Sciatic nerve (tissue), 2 donors: Measurements from ENCODE around the gene ABCG1. TPM values are rescaled to one million over a fixed set of nuclear protein-coding genes. Genes with fewer than 3 reads are reported as not detected.

Experiments used
- ATAC-seq: fragments of 200-7000 bp; cut with Tn5 transposase; one replicate; pipeline ENCODE4 v1.9.1; 2020; ENCODE audit warnings: mild to moderate bottlenecking, moderate library complexity
- DNase-seq: peaks from one replicate; pipeline ENCODE4 v3.0.0-alpha.2; 2020; ENCODE audit warnings: low spot score
- intact Hi-C: fragments of 100-400 bp; cut with DNase I; formaldehyde crosslinking; loops from one replicate; pipeline ENCODE4 v1.14.2; 2022
- total RNA-seq: library from RNA; stranded (reverse); fragmentation: NEBNext Ultra II Directional; extraction: Animal tissue kit (Norgen Biotek cat#: 25700); gene quantifications from one replicate; pipeline ENCODE4 v1.2.1, GENCODE V29; 2021
- donor health status: DM: no; HTN: no; CAD: no.
- donor health status: DM: no; HTN: no; CAD: no.

ABCG1 gene
- total RNA-seq, 1 donor from 2014 or later: 44.2 TPM

DNA sequence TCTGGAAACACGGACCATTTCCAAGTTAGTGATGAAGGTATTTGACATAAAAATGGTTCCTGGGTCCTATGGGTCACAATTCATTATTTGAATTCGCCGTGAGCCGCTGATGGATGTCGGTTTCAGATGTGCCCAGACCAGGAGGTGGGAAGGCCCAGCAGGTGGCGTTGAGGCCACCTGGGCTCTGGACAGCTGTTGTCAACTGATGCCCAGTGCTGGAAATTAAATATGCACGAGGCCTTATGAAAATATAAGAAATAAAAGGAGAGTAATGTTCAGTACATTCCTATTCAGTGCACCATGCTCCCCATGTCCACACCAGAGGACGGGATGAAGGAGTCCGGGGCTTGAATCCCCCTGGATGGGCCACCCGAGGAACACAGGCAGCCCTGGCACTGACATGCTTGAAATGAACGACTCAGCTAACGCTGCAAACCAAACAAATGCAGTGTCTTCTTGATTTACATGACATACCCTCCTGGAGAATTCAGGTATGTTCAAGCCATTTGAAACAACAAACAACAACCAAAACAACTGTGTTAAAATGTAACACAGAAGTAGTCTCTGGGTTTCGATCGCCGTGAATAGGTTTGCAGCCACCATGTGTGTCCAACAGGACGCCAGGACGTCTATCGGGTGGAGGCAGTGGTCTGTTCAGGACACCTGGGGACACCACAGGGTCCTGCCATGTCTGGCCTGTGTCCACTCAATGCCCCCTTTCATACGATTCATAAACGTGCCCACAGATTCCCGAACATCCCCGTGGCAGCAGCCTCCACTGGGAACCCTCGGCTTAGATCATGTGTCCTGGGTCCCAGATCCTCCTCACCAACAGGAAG, 90.2 kb downstream of the ABCG1 start:
- ATAC-seq (peak; percentile 18), DNase-seq (peak; percentile 38)
- intact Hi-C loops: no loop called here

DNA sequence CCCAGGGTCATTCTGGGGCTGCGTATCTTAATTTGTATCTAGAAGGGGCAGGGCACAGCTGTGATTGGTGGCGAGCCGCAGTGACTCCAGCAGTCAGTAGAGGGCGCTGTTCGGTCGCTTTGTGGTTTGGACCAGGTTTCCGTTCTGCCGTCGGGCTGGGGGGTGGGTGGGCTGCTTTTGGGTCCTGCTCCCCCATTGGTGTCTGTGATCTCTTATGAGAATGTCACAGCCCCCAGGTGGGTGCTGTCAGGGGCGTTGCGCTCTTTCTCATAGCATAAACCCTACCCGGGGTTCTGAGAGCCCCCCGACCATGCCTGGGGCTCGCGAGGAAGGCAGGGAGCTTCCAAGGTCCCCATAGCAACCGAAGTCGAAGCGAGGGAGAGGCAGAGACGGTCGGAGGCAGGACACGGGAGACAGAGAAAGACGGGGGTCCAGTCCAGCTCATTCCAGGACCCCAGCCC, 90.8 kb downstream of the ABCG1 start:
- ATAC-seq (peak; percentile 57), DNase-seq (no peak)
- intact Hi-C loops: no loop called here

DNA sequence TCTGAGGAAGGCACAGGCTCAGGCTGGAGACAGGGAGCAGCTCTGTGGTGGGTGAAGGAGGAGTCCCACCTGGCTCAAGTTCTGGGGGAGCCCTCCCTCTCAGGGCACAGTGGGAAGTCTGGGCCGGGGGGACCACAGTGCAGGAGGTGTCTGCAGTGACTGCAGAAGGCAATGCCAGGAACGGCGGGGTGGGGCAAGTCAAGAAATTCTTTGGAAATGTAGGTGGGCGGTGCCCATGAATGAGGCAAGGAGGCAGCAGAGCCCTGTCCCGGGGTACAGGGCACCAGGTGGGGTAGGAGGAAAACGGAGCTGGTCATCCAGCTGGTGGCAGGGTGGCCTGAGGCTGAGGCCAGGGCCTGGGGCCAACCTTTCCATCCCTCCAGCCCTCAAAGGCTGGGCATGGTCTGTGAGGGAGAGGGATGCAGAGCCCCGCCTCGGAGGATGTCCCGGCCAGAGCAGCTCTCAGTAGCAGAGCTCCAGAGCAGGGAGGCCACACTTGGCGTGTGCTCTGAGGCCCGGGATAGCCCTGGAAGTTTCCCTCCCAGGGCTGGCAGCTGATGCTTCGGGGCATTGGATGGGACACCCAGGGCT, 91.6 kb downstream of the ABCG1 start:
- ATAC-seq (peak; percentile 9), DNase-seq (no peak)
- intact Hi-C loops: no loop called here

DNA sequence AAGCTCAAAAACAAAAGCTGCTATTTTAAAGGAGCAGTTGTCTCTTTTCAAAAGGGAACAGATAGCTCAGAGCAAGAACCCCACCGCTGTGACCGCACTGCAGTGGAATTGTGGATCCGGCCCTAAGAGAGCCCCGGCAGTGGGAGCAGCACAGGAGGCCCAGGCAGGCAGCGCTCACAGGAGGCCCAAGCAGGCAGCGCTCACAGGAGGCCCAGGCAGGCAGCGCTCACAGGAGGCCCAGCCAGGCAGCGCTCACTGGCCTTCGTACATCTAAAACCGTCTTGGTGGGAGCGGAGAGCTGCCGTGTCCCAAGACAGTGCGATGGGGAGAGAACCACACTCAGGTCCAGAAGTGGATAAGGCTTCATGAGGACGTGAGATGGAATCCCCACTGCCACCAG, 92.2 kb downstream of the ABCG1 start:
- ATAC-seq (no peak), DNase-seq (no peak)
- intact Hi-C loops: no loop called here

DNA sequence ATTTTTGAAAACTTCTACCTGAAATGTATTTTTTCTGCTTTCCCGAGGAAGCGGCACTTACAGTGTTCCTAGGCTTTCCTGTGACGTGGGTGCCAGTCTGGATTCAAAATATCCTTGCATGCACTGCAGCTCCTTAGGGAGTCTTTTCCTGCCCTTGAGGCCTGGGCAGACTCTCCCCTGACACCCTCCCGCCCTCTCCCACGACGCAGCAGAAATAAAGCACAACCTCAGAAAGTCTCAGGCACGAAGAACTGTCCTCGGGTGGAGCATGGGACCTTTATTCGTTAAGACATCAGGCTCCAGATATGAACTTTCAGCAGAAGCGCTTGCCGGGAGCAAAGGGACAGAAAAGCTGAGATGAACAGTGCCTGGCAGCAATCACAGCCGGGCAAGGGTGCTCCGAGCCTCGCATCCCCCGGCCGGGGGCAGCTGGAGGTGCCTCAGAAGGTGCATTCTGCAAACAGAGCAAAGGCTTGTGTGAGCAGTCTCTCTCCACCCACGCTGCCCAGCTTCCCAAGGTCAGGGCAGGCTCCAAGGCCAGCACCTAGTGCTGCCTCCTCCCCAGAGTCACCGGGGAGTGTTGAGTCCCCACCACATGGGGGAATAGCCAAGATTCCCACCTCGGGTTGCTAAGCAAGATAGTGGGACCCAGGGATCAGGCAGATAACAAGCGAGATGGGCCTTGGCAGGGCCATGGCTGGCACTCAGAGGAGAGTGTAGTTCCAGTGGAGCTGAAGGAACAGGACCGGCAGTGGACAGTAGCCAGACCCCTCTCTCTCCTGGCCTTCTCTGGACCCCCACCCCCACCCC, 93.1 kb downstream of the ABCG1 start:
- DNase-seq: no peak

DNA sequence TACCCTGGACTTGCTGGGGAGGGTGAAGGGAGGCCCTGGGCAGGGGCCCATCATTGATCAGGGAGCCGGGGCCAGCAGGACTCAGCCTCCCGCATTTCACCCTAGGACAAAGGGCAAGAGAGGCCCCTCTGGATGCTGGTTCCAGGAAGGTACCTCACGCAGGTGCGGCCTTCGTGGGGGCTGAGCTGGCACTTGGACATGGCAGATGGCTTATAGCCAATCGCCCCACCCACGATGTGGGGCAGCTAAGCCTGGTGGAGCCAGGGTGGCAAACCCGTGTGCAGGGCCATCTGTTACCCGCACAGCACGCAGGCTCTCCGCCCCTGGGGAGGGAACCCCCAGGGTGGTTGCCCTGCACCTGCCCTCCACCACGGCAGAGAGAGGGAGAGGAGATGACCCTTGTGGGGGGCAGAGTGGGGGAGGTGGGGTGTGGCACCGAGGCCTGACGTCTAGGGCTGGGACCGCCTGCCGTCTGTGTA, 93.7 kb downstream of the ABCG1 start:
- ATAC-seq: no peak
- intact Hi-C loops: no loop called here
- DNase-seq: no peak

More for the DNA sequence above, 93.1 kb downstream of the ABCG1 start:
- ATAC-seq: no peak
- intact Hi-C loops: no loop called here

DNA sequence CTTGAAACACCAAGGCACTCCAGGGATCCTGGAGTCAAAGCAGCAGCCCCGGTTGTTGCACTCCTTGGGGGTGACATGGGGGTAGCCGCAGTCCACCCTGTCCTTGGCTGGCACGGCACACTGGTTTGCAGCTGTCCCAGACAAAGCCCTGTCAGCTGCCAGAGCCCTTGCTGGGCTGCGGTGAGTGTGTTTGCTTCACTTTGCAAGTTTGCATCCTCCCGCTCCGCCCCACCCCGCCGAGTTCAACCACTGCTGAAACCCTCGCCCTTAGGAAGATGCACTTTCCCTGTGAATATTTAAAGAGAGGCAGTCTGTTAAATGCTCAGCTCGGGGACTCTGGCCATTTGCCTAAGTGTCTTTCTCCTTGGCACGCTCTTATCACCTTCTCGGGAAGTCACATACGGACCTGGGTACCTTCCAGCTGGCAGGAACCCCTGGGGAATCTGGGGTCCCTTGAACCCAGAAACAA, 94.6 kb downstream of the ABCG1 start:
- ATAC-seq (no peak), DNase-seq (no peak)
- intact Hi-C loops: no loop called here

DNA sequence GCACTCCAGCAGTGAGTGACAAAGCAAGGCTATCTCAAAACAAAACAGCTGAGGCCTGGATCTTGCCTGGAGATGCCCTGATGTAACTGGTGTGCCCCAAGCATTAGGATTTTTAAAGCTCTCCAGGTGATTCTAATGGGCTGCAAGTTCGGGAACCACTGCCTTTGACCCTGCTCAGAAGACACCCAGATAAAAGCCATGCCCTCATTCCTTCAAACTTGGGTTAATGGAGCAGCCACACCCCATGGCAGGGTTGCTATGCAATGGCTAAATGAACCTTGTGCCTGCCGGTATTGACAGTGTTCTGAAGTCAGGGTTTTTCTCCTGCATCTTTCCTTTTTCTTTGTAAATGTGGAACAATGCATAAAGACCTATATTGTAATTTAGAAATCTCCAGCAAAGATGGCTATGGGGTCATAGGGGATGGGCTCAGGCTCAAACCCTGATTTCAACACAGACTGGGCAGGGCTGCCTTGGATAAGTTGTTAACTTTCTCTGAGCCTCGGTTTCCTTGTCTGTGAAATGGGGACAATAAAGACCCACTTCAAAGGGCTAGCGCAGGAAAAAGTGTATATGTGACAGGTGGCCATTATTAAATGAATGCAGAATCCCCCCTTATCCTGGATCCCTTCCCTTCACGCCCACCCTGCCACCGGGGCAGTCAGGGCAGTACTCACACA, 95.8 kb downstream of the ABCG1 start:
- intact Hi-C loops: no loop called here
- DNase-seq: no peak

DNA sequence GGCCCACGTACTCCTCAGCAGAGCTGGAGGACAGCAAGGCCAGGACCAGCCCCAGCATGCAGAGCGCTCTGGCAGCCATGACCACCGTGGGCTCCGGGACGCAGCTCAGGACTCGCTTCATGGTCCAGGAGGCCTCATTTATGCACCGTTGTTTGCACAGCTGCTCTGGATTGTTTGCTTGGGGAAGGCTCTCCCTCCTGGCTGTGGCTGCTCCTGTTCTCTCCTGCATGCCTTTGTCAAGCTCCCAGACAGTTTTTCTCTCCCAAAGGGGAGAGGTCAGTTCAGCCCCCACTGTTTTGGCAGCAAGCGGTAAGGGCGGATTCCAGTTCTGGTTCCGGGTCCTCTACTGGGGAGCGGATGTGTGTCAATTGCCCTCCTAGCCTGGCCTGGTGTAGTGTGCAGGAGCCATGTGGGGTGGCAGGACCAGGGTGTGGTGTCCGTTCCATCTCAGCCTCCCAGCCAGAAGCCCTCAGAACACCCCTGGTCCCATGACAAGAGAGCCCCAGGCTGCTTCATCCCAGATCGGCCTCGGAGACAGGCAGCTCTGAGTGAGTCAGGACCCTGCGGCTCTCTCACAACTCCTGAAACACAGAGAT, 96.5 kb downstream of the ABCG1 start, which contains the start of gene TFF3:
TFF3 (minus strand) TSS at position 114 of the 596 bp plus-strand sequence; CDS start at position 79, 35 bp downstream.
- no peak for DNase-seq
- intact Hi-C loops: no loop called here
- ATAC-seq: peak; percentile 88

More for the DNA sequence above, 95.8 kb downstream of the ABCG1 start:
- peak; percentile 1 for ATAC-seq

DNA sequence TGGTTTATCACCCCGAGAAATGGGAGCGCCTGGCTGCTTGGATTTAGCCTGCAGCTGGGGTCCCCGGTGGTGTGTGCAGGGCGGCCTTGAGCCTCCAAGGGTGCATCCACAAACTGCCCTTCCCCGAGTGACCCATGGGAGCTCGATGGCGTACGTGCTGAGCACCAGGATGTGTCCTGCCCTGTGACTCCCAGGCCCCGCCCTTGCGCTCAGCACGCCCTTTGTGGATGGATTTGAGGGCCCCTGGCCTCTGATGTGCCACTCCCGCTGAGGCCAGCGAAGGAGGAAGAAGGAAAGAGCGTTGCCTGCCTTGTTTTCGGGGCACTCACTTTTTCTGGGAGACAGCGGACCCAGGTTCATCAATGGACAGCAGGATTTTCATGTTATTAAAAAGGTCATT, 98.0 kb downstream of the ABCG1 start:
- intact Hi-C loops: no loop called here
- DNase-seq: no peak
- no peak for ATAC-seq

DNA sequence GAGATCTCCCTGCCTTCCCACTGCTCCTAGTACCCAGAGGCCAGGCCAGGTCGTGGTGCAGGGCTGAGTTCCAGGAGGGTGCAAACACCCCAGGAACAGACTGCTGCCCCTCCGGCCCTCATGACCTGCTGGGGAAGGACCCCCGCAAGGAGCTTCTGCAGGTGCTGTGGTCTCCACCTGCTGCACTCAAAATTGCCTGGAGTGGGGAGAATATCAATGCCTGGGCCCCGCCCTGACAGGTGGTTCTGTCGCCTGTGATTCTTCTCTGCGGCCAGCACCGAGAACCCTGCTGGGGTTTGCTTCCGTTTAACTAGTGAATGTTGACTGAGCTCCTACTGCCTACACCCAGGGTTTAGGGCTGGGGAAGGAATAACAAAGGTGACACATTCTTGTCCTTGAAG, 98.4 kb downstream of the ABCG1 start:
- no peak for ATAC-seq
- DNase-seq: no peak
- intact Hi-C loops: no loop called here

DNA sequence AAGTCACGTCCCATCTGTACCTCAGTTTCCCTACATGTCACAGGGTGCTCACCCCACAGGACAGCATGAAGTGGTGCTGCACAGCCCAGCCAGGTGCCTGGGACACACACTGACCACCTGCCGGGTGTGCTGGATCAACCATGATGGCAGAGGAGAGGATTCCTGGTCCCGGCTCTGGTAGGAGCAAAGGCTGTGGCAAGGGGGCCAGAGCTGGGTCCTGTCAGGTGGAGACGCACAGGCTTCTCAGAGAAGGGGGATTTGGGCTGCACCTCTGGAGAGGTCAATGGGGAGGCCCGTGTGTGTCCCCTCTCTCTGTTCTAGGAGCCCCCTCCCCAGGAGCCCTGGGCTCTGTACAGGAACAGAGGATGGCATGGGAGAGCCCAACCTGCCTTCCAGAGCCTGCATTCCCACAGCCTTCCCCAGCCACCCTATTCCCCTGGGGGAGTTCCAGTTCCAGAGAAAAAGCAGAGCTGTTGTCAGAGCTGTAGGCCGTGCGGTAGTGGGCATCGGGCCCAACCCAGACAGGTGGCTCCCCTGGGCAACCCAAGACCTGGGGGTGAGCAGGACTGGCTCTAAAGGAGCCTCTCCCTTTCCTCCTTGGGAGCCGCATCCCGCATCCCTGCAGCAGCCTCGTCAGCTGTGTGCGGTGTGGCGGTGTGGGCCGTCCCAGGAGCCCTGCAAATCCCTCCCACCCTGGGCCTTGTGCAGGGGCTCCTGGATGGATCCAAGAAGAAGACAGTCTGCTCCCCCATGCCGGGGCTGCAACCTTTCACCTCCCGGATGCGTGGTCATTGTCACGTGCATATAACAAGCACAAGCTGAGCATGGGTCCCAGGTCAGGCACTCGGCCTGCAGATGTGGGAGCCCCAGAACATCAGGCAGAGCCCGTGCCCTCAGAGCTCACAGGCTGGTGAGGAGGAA, 99.1 kb downstream of the ABCG1 start:
- intact Hi-C loops: no loop called here
- ATAC-seq: no peak
- no peak for DNase-seq

DNA sequence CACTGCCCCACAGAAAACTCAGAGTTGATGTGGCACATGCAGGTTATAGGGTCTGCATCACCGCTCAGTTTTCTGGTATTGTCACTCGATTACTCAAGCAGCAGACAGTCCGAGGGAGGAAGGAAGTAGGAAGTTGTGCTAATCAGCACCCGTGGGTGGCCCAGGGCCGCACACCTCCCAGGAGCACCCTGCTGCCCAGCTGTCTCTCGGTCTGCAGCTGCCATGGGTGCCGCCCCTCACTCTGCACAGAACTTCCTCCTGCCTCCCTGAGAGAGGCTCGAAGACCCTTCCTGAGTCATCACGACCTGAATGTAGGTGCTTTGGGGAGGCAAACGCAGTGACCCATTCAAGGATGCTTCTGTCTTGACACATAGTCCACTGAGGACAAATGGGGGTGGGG, 100.4 kb downstream of the ABCG1 start:
- DNase-seq (no peak), ATAC-seq (no peak)
- intact Hi-C loops: no loop called here

DNA sequence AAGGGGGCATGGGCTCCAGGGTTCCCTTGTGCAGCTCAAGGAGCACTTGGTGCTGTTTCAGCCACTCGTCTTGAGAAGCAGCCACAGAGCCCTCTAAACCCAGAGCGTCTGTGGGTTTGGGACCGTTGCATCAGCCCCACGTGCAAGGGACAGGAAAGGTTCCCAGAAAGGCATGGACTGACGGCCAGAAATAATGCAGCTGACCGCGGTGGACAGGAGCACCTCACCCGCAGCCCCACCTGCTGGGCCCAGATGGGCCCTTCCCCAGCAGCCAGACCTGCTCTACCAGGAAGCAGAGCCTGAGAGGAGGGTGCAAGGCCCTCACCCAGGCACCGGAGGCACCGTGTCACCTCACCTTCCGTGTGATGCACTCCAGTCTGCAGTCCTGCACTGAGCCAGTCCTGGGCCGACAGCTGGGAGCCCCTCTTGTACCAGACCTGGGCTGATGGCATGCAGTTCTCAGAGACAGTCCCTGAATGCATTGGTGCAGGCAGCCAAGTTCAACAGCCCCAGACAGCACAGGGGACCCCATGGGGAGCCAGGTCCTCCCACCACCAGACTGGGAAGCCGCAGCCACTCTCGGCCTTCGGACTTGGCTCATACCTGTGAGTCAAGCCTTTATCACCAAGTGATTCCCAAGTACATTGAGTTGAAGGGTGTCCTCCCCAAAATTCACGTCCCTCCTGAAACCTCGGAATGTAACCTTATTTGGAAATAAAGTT, 101.1 kb downstream of the ABCG1 start:
- no peak for ATAC-seq
- DNase-seq: no peak
- intact Hi-C loops: no loop called here

DNA sequence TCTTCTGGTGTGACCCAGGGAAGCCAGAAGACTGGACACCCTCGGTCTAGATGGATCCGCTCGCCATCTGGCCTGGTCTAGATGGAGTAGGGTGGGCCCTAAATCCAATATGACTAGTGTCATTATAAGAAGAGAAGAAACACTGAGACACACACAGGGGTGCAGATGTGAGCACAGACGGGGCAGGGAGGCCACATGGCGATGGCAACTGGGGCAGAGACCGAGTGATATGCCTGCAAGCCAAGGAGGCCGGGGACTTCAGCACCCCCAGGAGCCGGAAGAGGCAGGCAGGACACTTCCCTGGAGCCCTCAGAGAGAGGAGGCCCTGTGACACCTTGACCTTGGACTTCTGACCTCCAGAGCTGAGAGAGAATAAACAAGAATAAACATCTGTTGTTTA, 101.9 kb downstream of the ABCG1 start:
- intact Hi-C loops: no loop called here
- DNase-seq: no peak
- ATAC-seq: no peak

DNA sequence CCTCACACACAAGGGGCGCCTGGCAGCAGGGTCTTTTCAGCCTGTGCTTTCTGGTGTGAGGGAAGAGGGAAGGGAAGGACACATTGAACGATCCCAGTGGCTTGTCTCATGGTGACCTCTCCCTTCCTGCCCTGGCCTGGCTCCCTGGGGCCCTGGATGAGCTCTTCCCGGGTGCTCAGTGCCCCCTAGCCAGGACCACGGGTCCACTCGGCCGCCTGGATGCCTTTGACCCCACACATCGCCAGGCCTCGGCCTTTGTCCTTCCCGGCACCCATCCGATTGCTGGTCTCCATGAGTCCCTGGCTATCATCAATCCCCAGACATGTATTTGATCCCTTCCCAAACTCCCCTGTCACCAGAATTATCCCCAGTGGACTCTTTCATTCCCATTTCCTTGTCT, 102.3 kb downstream of the ABCG1 start:
- no peak for DNase-seq
- intact Hi-C loops: no loop called here
- ATAC-seq: no peak

DNA sequence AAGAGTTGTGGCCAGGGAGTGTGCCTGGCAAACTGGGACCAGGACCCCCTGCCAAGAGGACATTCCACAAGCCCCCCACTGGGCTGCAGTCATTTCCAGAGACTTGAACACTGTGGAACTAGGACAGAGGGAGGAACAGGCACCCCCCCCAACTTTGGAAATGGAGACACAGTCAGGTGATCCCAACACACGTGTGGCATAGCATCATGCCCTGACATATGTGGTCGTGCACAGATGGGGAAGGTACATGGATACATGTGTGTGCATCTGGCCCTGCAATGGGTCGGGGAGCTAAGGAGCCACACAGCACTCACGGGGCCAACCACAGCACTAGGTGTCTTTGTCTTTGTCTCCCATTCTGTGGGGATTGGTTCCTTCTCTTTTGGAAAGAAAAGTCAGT, 102.9 kb downstream of the ABCG1 start:
- ATAC-seq (no peak), DNase-seq (no peak)
- intact Hi-C loops: no loop called here
